OCI-LY7 (cell line): ENCODE results near the gene PRKRIP1. TPM values are rescaled to one million over a fixed set of nuclear protein-coding genes. Genes with fewer than 3 reads are reported as not detected.

Experiments
- BruUV-seq: library from RNA; stranded (reverse); fragments of 400-500 nt; replicated peaks from 2 replicates; lab custom pipeline; 2021; lab: Mats Ljungman, UMichigan
- CTCF ChIA-PET: fragments of 300-600 bp; sonication (Branson Sonifier 250); formaldehyde crosslinking; loops from one replicate; lab custom pipeline; 2022; ENCODE audit warnings: antibody characterized with exemption; ENCODE audit not compliant: unreplicated experiment; lab: Charles Lee
- POLR2A ChIA-PET: fragments of 300-600 bp; sonication (Branson Sonifier 250); formaldehyde crosslinking; loops from one replicate; lab custom pipeline; 2022; ENCODE audit warnings: antibody characterized with exemption; lab: Charles Lee
- DNase-seq: peaks from one replicate; pipeline ENCODE4 v3.0.0-alpha.2; 2015; ENCODE audit warnings: low spot score
- H2AFZ ChIP-seq: fragments of 200-600 bp; sonication (generic), shearing (Covaris generic); 2 replicates; pipeline ENCODE4 v1.6.1; 2014; ENCODE audit warnings: mild to moderate bottlenecking, antibody characterized with exemption, low read length, moderate library complexity
- H3K27ac ChIP-seq: fragments of 200-600 bp; sonication (generic); 2 replicates; pipeline ENCODE4 v1.5.1; 2014; ENCODE audit warnings: mixed run types, low read depth, mild to moderate bottlenecking, moderate library complexity, low read length, inconsistent platforms; ENCODE audit not compliant: poor library complexity, severe bottlenecking
- H3K36me3 ChIP-seq: fragments of 200-600 bp; sonication (generic); 2 replicates; pipeline ENCODE4 v1.6.1; 2014; ENCODE audit warnings: mild to moderate bottlenecking, antibody characterized with exemption, low read length, moderate library complexity, mixed read lengths; ENCODE audit not compliant: insufficient read depth
- H3K4me1 ChIP-seq: fragments of 200-600 bp; sonication (generic); 2 replicates; pipeline ENCODE4 v1.5.1; 2014; ENCODE audit warnings: mild to moderate bottlenecking, low read length; ENCODE audit not compliant: insufficient read depth, poor library complexity, severe bottlenecking
- H3K4me2 ChIP-seq: fragments of 200-600 bp; sonication (generic); 2 replicates; pipeline ENCODE4 v1.6.1; 2014; ENCODE audit warnings: mild to moderate bottlenecking, low read length
- H3K4me3 ChIP-seq: fragments of 200-600 bp; sonication (generic); 2 replicates; pipeline ENCODE4 v1.5.1; 2014; ENCODE audit warnings: mild to moderate bottlenecking, low read depth, low read length; ENCODE audit not compliant: poor library complexity, severe bottlenecking
- H3K79me2 ChIP-seq: fragments of 200-600 bp; sonication (generic); 2 replicates; pipeline ENCODE4 v1.6.1; 2016; ENCODE audit warnings: low read depth, mild to moderate bottlenecking, low read length, moderate library complexity, mixed read lengths; ENCODE audit not compliant: insufficient read depth
- H3K9me2 ChIP-seq: fragments of 200-600 bp; sonication (generic); 2 replicates; pipeline ENCODE4 v1.6.1; 2016; ENCODE audit warnings: mild to moderate bottlenecking, low read length, mixed read lengths; ENCODE audit not compliant: insufficient read depth
- H3K9me3 ChIP-seq: fragments of 200-600 bp; sonication (generic); 2 replicates; pipeline ENCODE4 v1.6.1; 2014; ENCODE audit warnings: mild to moderate bottlenecking, mixed run types, low read length, mixed read lengths
- H4K20me1 ChIP-seq: fragments of 200-600 bp; sonication (generic); 2 replicates; pipeline ENCODE4 v1.6.1; 2014; ENCODE audit warnings: mild to moderate bottlenecking, antibody characterized with exemption, low read length, moderate library complexity, mixed read lengths; ENCODE audit not compliant: insufficient read depth
- CTCF ChIP-seq: fragments of 200-600 bp; sonication (generic); conservative IDR thresholded peaks from 2 replicates; pipeline ENCODE4 v1.5.1; 2014; ENCODE audit warnings: mild to moderate bottlenecking, antibody characterized with exemption, low read length, moderate library complexity, mixed read lengths
- EZH2phosphoT487 ChIP-seq: fragments of 200-600 bp; sonication (generic); IDR thresholded peaks from 2 replicates; pipeline ENCODE4 v1.6.1; 2018; ENCODE audit warnings: low read depth, borderline replicate concordance, mild to moderate bottlenecking, mixed run types, antibody characterized with exemption, low read length, moderate library complexity, mixed read lengths
- intact Hi-C: fragments of 100-400 bp; cut with micrococcal nuclease; formaldehyde crosslinking; loops from one replicate; pipeline ENCODE4 v1.10.0; 2022; ENCODE audit not compliant: unreplicated experiment
- total RNA-seq, 2 experiments: library from RNA; depleted of rRNA in 1 of 2; stranded (reverse); fragments of >200 nt in 1 of 2; shearing (Covaris generic) in 1 of 2; gene quantifications; 2 replicates each; pipeline ENCODE4 v1.2.3, GENCODE V29; 2014 to 2022

Gene PRKRIP1
- total RNA-seq, 2 experiments from 2014 or later: 47.1 to 48.2 TPM

- Histone ChIP-seq H3K9me2 (no peaks in the 10 kb centered on the region), H3K79me2 (peaks cover 27% of the 10 kb centered on the region), H3K9me3 (no peaks in the 10 kb centered on the region), H3K36me3 (peaks cover 76% of the 10 kb centered on the region), H2AFZ (peak overlapping the region; percentile 35; the same call in 1 of the 2 replicates), H3K27ac (peak overlapping the region; percentile 81), H4K20me1 (0 out of 2 replicates have a peak, but pooled peaks cover 5% of the 10 kb centered on the region), H3K4me3 (peak overlapping the region; percentile 84), H3K4me2 (peak overlapping the region; percentile 90), H3K4me1 (peaks cover 18% of the 10 kb centered on the region)
- BruUV-seq: no TSS peak
- intact Hi-C loops: loop anchor here (10.0 kb wide), 1 partner anchor 851 kb away; no protein-coding TSS in a partner anchor
- POLR2A ChIA-PET: interaction anchor here (0.6 to 3.5 kb wide), 10 partner anchors 14 to 538 kb away, joined by 3 to 14 read pairs (median 4); no protein-coding TSS in a partner anchor
- TF ChIP-seq EZH2phosphoT487: no peak
- TF ChIP-seq CTCF: no peak
- peak; percentile 22 for DNase-seq
- CTCF ChIA-PET: interaction anchor here (1.0 kb wide), 1 partner anchor 9 kb away, joined by 3 read pairs; no protein-coding TSS in a partner anchor
These were observed 631 bp upstream of the PRKRIP1 start for GRCh38 chr7:102395592-102395872.

DNA sequence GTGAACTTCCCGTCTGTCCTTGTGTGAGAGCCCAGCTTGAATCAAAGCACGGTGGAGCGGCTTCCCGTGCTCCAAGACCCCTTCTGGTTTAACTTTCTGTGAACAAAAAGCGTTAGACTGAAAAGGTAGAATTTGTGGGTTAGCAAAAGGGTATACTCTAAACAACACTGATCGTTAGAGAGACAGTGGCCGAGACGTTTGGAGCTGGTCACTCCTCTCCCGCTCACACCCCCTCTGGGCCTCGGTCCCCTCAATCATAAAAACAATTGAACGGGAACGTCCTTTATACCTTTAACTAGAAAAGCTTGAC, 502 bp downstream of the PRKRIP1 start:
- Histone ChIP-seq H3K27ac (peak overlapping the region; percentile 46), H3K9me3 (no peaks in the 10 kb centered on the region), H4K20me1 (0 out of 2 replicates have a peak, but pooled peaks cover 5% of the 10 kb centered on the region), H3K4me1 (peaks cover 20% of the 10 kb centered on the region), H3K9me2 (no peaks in the 10 kb centered on the region), H3K4me3 (peak overlapping the region; percentile 84), H2AFZ (no peak overlapping the region), H3K79me2 (peaks cover 27% of the 10 kb centered on the region), H3K36me3 (peaks cover 82% of the 10 kb centered on the region), H3K4me2 (peak overlapping the region; percentile 96)
- POLR2A ChIA-PET: interaction anchor here (0.6 to 3.5 kb wide), 5 partner anchors 21 to 108 kb away, joined by 3 to 14 read pairs (median 4); no protein-coding TSS in a partner anchor
- TF ChIP-seq EZH2phosphoT487: no peak
- no peak for TF ChIP-seq CTCF
- intact Hi-C loops: loop anchor here (2.0 to 10.0 kb wide), 2 partner anchors 38 to 852 kb away; no protein-coding TSS in a partner anchor
- no peak for DNase-seq
- TSS peak; percentile 47 for BruUV-seq
- CTCF ChIA-PET: no interaction called here

DNA sequence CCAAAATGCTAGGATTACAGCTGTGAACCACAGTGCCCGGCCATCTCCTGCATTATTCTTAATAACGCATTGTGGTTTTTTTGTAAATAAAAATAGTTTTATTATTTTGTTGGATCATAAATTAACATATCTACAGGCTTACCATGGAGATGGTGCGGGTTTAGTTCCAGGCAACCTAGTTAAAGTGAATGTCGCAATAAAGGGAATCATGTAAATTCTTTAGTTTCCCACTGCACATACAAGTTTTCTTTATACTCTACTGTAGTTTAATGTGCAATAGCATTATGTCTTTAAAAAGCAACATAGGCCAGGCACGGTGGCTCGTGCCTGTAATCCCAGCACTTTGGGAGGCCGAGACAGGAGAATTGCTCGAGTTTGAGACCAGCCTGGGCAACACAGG, 2.4 kb downstream of the PRKRIP1 start:
- no TSS peak for BruUV-seq
- DNase-seq: no peak
- 0 out of 2 replicates have a peak, but pooled peaks cover 5% of the 10 kb centered on the region for H4K20me1 ChIP-seq
- peaks cover 22% of the 10 kb centered on the region for H3K79me2 ChIP-seq
- no peak overlapping the region for H3K4me2 ChIP-seq
- H3K9me2 ChIP-seq: no peaks in the 10 kb centered on the region
- H2AFZ ChIP-seq: no peak overlapping the region
- no peak overlapping the region for H3K27ac ChIP-seq
- ChIA-PET POLR2A (interaction anchor here (0.6 to 1.1 kb wide), 3 partner anchors 8 to 455 kb away, joined by 3 to 5 read pairs (median 4); no protein-coding TSS in a partner anchor), CTCF (no interaction called here)
- H3K9me3 ChIP-seq: no peaks in the 10 kb centered on the region
- peaks cover 83% of the 10 kb centered on the region for H3K36me3 ChIP-seq
- intact Hi-C loops: loop anchor here (10.0 kb wide), 1 partner anchor 854 kb away; no protein-coding TSS in a partner anchor
- TF ChIP-seq EZH2phosphoT487 (no peak), CTCF (no peak)
- H3K4me1 ChIP-seq: peaks cover 38% of the 10 kb centered on the region
- H3K4me3 ChIP-seq: no peak overlapping the region
